GM23248 (cell line): ENCODE measurements around the gene INTS6L. TPM values are rescaled to one million over a fixed set of nuclear protein-coding genes. Genes with fewer than 3 reads are reported as not detected.
A peak's percentile ranks its signal among the peaks of the same experiment; 100 is the strongest.

ENCODE experiments used
- DNase-seq: peaks from one replicate; pipeline ENCODE4 v3.0.0-alpha.2; 2015
- H2AFZ ChIP-seq: fragments of 200-600 bp; sonication (generic); 2 replicates; pipeline ENCODE4 v1.6.1; 2016; ENCODE audit warnings: antibody characterized with exemption
- H3F3A ChIP-seq: fragments of 200-600 bp; sonication (generic); 2 replicates; pipeline ENCODE4 v1.6.1; 2016; ENCODE audit warnings: mild to moderate bottlenecking, antibody characterized with exemption, mixed run types; ENCODE audit not compliant: insufficient read depth
- H3K27ac ChIP-seq: fragments of 200-600 bp; sonication (generic); 2 replicates; pipeline ENCODE4 v1.5.1; 2016; ENCODE audit warnings: mild to moderate bottlenecking
- H3K27me3 ChIP-seq: fragments of 200-600 bp; sonication (generic); replicated peaks from 2 replicates; pipeline ENCODE4 v1.6.1; 2016; ENCODE audit warnings: mild to moderate bottlenecking; ENCODE audit not compliant: insufficient read depth
- H3K36me3 ChIP-seq: fragments of 200-600 bp; sonication (generic); 2 replicates; pipeline ENCODE4 v1.6.1; 2016; ENCODE audit warnings: low read depth, mild to moderate bottlenecking
- H3K4me1 ChIP-seq: fragments of 200-600 bp; sonication (generic); 2 replicates; pipeline ENCODE4 v1.6.1; 2016; ENCODE audit warnings: mild to moderate bottlenecking; ENCODE audit not compliant: insufficient read depth
- H3K4me2 ChIP-seq: fragments of 200-600 bp; sonication (generic); one replicate; pipeline ENCODE4 v1.6.1; 2016; ENCODE audit warnings: mild to moderate bottlenecking; ENCODE audit not compliant: unreplicated experiment
- H3K4me3 ChIP-seq: fragments of 200-600 bp; sonication (generic); 2 replicates; pipeline ENCODE4 v1.5.1; 2016; ENCODE audit warnings: mild to moderate bottlenecking
- H3K79me2 ChIP-seq: fragments of 200-600 bp; sonication (generic); 2 replicates; pipeline ENCODE4 v1.6.1; 2016; ENCODE audit warnings: mild to moderate bottlenecking; ENCODE audit not compliant: insufficient read depth
- H3K9ac ChIP-seq: fragments of 200-600 bp; sonication (generic); 2 replicates; pipeline ENCODE4 v1.6.1; 2016; ENCODE audit warnings: mild to moderate bottlenecking
- H3K9me2 ChIP-seq: fragments of 200-600 bp; sonication (generic); 2 replicates; pipeline ENCODE4 v1.6.1; 2016; ENCODE audit warnings: mixed run types, mild to moderate bottlenecking, moderate library complexity; ENCODE audit not compliant: insufficient read depth
- H3K9me3 ChIP-seq: fragments of 200-600 bp; sonication (generic); one replicate; pipeline ENCODE4 v1.6.1; 2017; ENCODE audit warnings: low read depth
- H4K20me1 ChIP-seq: fragments of 200-600 bp; sonication (generic); 2 replicates; pipeline ENCODE4 v1.6.0; 2016; ENCODE audit not compliant: insufficient read depth
- EZH2 ChIP-seq: fragments of 200-600 bp; sonication (generic); IDR thresholded peaks from 2 replicates; pipeline ENCODE4 v1.6.1; 2018; ENCODE audit warnings: antibody characterized with exemption, mild to moderate bottlenecking; ENCODE audit not compliant: insufficient read depth, poor library complexity, severe bottlenecking
- EZH2phosphoT487 ChIP-seq: fragments of 200-600 bp; sonication (generic); IDR thresholded peaks from 2 replicates; pipeline ENCODE4 v1.6.1; 2018; ENCODE audit warnings: antibody characterized with exemption, moderate library complexity, mild to moderate bottlenecking, low read depth; ENCODE audit not compliant: insufficient read depth
- WGBS, 2 experiments: methylation state at CpG; one replicate each; pipeline ENCODE4 v1.1.6; 2015 to 2017; ENCODE audit warnings: low lambda C conversion rate in 2 of 2, low coverage in 1 of 2; ENCODE audit errors: missing lambda C conversion rate in 2 of 2; 5-methylcytosine and 5-hydroxymethylcytosine counted together
- in situ Hi-C: fragments of 300-500 bp; cut with MboI; formaldehyde crosslinking; loops from 2 replicates; pipeline ENCODE4 v1.15.0; 2020
- polyA plus RNA-seq: library from polyadenylated mRNA; unstranded; fragments of >200 nt; fragmentation: Nextera tagmentation; extraction: Ambion mirVana; gene quantifications from 2 replicates; pipeline ENCODE4 v1.2.1, GENCODE V29; 2016
- total RNA-seq: library from RNA; depleted of rRNA; stranded (reverse); fragments of >200 nt; shearing (Covaris generic); gene quantifications from 2 replicates; pipeline ENCODE4 v1.2.3, GENCODE V29; 2014

Gene INTS6L
- total and polyA plus RNA-seq, 2 experiments from 2014 or later: 1.2 to 1.9 TPM

DNA sequence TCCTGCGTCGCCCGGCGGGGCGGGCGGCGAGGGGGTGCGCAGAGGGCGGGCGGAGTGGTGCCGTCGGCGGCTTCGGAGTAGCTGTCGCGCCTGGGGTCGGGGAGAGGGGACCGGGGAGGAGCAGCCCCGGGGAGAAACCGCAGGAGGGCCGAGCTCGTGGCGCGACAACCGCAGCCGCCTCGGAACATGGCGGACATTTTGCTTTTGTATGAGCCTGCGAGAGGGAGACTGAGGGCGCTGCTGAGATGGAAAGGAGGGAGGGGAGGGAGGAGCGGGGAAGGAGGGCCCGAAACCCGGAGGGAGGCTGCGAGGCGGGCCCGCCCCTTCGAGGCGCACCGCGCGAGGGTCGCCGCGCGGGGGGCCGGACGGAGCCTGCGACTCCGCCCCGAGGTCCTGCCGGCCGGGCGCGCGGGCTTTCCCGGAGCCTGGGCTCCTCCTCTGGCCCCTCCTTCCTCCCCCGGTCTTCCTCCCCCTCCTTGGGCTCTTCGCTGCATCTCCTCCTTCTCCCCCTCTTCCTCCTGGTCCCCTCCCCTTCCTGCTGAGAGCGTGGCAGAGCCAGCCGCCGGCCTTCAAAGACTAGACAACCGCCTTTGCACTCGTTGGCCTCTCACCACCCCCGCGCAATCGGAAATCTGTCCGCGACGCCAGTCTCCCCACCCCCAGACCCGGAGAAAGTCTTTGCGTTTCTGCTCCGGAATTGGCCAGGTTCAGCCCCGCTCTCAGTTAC lies 1.1 kb downstream of the INTS6L start:
- Histone ChIP-seq H3K27me3 (no peaks in the 10 kb centered on the region), H3K4me2 (peak overlapping the region; percentile 88), H3K9me2 (no peaks in the 10 kb centered on the region), H4K20me1 (no peaks in the 10 kb centered on the region), H3K9ac (peak overlapping the region; percentile 97), H3K9me3 (no peaks in the 10 kb centered on the region), H3K79me2 (no peaks in the 10 kb centered on the region), H3K27ac (peak overlapping the region; percentile 97), H2AFZ (peak overlapping the region; percentile 98), H3K4me1 (no peaks in the 10 kb centered on the region), H3K36me3 (no peaks in the 10 kb centered on the region), H3F3A (0 out of 2 replicates have a peak, but pooled peaks cover 4% of the 10 kb centered on the region), H3K4me3 (peak overlapping the region; percentile 95)
- no peak for TF ChIP-seq EZH2
- TF ChIP-seq EZH2phosphoT487: no peak
- 0 to 1% methylated on average over 4 to 47 of the region's 73 CpGs for WGBS, 2 experiments
- in situ Hi-C loops: no loop called here
- peak; percentile 90 for DNase-seq

DNA sequence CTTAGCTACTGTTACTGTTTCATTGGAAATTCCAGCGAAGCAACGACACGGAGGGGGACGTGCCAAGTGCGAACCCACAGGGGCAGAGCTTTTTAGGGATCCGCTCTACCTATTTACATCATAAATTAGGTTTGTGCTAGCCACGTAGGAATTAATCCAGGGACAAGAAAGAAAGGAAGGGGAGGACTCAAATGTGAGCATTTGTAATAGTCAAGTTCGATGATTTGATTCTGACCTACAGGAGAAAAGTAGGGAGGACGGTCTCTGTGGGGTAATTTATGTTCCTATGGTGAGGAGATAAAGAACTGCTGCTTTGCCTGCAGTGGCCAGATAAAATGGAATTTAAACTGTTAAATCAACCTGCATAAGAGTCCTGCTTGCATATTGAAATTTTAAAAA lies 1.7 kb downstream of the INTS6L start:
- no peaks in the 10 kb centered on the region for H3K79me2 ChIP-seq
- H3K9ac ChIP-seq: peak overlapping the region; percentile 97
- H2AFZ ChIP-seq: peak overlapping the region; percentile 94
- H3K9me2 ChIP-seq: no peaks in the 10 kb centered on the region
- no peak for TF ChIP-seq EZH2phosphoT487
- no peak for TF ChIP-seq EZH2
- H3K4me3 ChIP-seq: peak overlapping the region; percentile 95
- no peaks in the 10 kb centered on the region for H3K9me3 ChIP-seq
- WGBS, 2 experiments: 0% methylated on average over 9 of the region's 9 CpGs
- 0 out of 2 replicates have a peak, but pooled peaks cover 4% of the 10 kb centered on the region for H3F3A ChIP-seq
- no peaks in the 10 kb centered on the region for H4K20me1 ChIP-seq
- no peaks in the 10 kb centered on the region for H3K4me1 ChIP-seq
- in situ Hi-C loops: no loop called here
- H3K27ac ChIP-seq: peak overlapping the region; percentile 97
- peak overlapping the region; percentile 86 for H3K4me2 ChIP-seq
- H3K27me3 ChIP-seq: no peaks in the 10 kb centered on the region
- no peaks in the 10 kb centered on the region for H3K36me3 ChIP-seq
- DNase-seq: no peak

- Histone ChIP-seq H3K36me3 (no peaks in the 10 kb centered on the region), H2AFZ (peak overlapping the region; percentile 94), H3F3A (0 out of 2 replicates have a peak, but pooled peaks cover 4% of the 10 kb centered on the region), H3K4me2 (peak overlapping the region; percentile 86), H4K20me1 (no peaks in the 10 kb centered on the region), H3K9me2 (no peaks in the 10 kb centered on the region), H3K79me2 (no peaks in the 10 kb centered on the region), H3K27me3 (no peaks in the 10 kb centered on the region), H3K9ac (peak overlapping the region; percentile 97), H3K4me1 (no peaks in the 10 kb centered on the region), H3K4me3 (peak overlapping the region; percentile 95), H3K9me3 (no peaks in the 10 kb centered on the region), H3K27ac (peak overlapping the region; percentile 97)
- in situ Hi-C loops: no loop called here
- DNase-seq: peak; percentile 8
- WGBS, 2 experiments: 69 to 77% methylated on average over 9 to 20 of the region's 20 CpGs
- TF ChIP-seq EZH2phosphoT487 (no peak), EZH2 (no peak)
Measured at GRCh38 chrX:135522878-135523693, 2.6 kb downstream of the INTS6L start.

- in situ Hi-C loops: no loop called here
- Histone ChIP-seq H3K79me2 (no peaks in the 10 kb centered on the region), H4K20me1 (no peaks in the 10 kb centered on the region), H3K27me3 (no peaks in the 10 kb centered on the region), H3F3A (no peaks in the 10 kb centered on the region), H3K9me3 (no peaks in the 10 kb centered on the region), H3K4me1 (no peaks in the 10 kb centered on the region), H2AFZ (no peak overlapping the region), H3K9ac (no peak overlapping the region), H3K27ac (no peak overlapping the region), H3K4me2 (no peak overlapping the region), H3K36me3 (no peaks in the 10 kb centered on the region), H3K4me3 (no peak overlapping the region), H3K9me2 (no peaks in the 10 kb centered on the region)
- no peak for DNase-seq
- TF ChIP-seq EZH2phosphoT487 (no peak), EZH2 (no peak)
- WGBS, 2 experiments: 95 to 96% methylated on average over 3 to 5 of the region's 5 CpGs
Measured at GRCh38 chrX:135528254-135528653, 7.8 kb downstream of the INTS6L start.
